Neural progenitor cell (in vitro differentiated cells): ENCODE data around the gene TRNT1. TPM values are rescaled to one million over a fixed set of nuclear protein-coding genes. Genes with fewer than 3 reads are reported as not detected.
A peak's percentile ranks its signal among the peaks of the same experiment; 100 is the strongest.

Experiments used
- DNase-seq: peaks from one replicate; pipeline ENCODE4 v3.0.0-alpha.2; 2016; ENCODE audit warnings: low spot score
- H2AFZ ChIP-seq: fragments of 200-600 bp; sonication (generic); replicated peaks from 2 replicates; pipeline ENCODE4 v1.6.1; 2016; ENCODE audit warnings: antibody characterized with exemption
- H3F3A ChIP-seq: fragments of 200-600 bp; sonication (generic); 2 replicates; pipeline ENCODE4 v1.6.1; 2016; ENCODE audit warnings: antibody characterized with exemption, low read depth
- H3K27ac ChIP-seq: fragments of 200-600 bp; sonication (generic); 2 replicates; pipeline ENCODE4 v1.5.1; 2016; ENCODE audit warnings: mild to moderate bottlenecking
- H3K27me3 ChIP-seq: fragments of 200-600 bp; sonication (generic); 2 replicates; pipeline ENCODE4 v1.6.1; 2016; ENCODE audit warnings: mild to moderate bottlenecking, moderate library complexity
- H3K36me3 ChIP-seq: fragments of 200-600 bp; sonication (generic); 2 replicates; pipeline ENCODE4 v1.5.1; 2016
- H3K4me1 ChIP-seq: fragments of 200-600 bp; sonication (generic); 2 replicates; pipeline ENCODE4 v1.6.1; 2016; ENCODE audit warnings: mixed run types
- H3K4me2 ChIP-seq: fragments of 200-600 bp; sonication (generic); 2 replicates; pipeline ENCODE4 v1.6.1; 2016
- H3K4me3 ChIP-seq: fragments of 200-600 bp; sonication (generic); 2 replicates; pipeline ENCODE4 v1.5.1; 2016
- H3K79me2 ChIP-seq: fragments of 200-600 bp; sonication (generic); 2 replicates; pipeline ENCODE4 v1.6.1; 2016; ENCODE audit warnings: low read depth
- H3K9ac ChIP-seq: fragments of 200-600 bp; sonication (generic); 2 replicates; pipeline ENCODE4 v1.6.1; 2016
- H3K9me3 ChIP-seq: fragments of 200-600 bp; sonication (generic); 2 replicates; pipeline ENCODE4 v1.5.1; 2016; ENCODE audit warnings: low read depth
- H4K20me1 ChIP-seq: fragments of 200-600 bp; sonication (generic); 2 replicates; pipeline ENCODE4 v1.6.1; 2016; ENCODE audit warnings: low read depth
- H3K27ac Mint-ChIP-seq: 3 replicates; pipeline ENCODE4 v1.8.0; 2021; ENCODE audit warnings: mixed read lengths
- H3K27me3 Mint-ChIP-seq: 2 replicates; pipeline ENCODE4 v1.8.0; 2022; ENCODE audit warnings: low read depth, mild to moderate bottlenecking, inconsistent platforms, moderate library complexity, mixed read lengths; ENCODE audit not compliant: insufficient read depth
- H3K36me3 Mint-ChIP-seq: 3 replicates; pipeline ENCODE4 v1.8.0; 2021; ENCODE audit warnings: mixed read lengths
- H3K4me1 Mint-ChIP-seq: 3 replicates; pipeline ENCODE4 v1.8.0; 2021; ENCODE audit warnings: mixed read lengths
- H3K4me3 Mint-ChIP-seq: 3 replicates; pipeline ENCODE4 v1.8.0; 2021; ENCODE audit warnings: mild to moderate bottlenecking, moderate library complexity, mixed read lengths
- H3K9me3 Mint-ChIP-seq: 3 replicates; pipeline ENCODE4 v1.8.0; 2020; ENCODE audit warnings: mixed read lengths
- CTCF ChIP-seq: fragments of 200-600 bp; sonication (generic); IDR thresholded peaks from 2 replicates; pipeline ENCODE4 v1.5.1; 2017; ENCODE audit warnings: antibody characterized with exemption, mild to moderate bottlenecking
- EZH2 ChIP-seq: fragments of 200-600 bp; sonication (generic); IDR thresholded peaks from 2 replicates; pipeline ENCODE4 v1.6.1; 2017; ENCODE audit warnings: antibody characterized with exemption, mild to moderate bottlenecking, moderate library complexity
- EZH2phosphoT487 ChIP-seq: fragments of 200-600 bp; sonication (generic); IDR thresholded peaks from 2 replicates; pipeline ENCODE4 v1.6.1; 2017; ENCODE audit warnings: antibody characterized with exemption
- total RNA-seq: library from RNA; depleted of rRNA; stranded (reverse); fragments of >200 nt; gene quantifications from 2 replicates; pipeline ENCODE4 v1.2.3, GENCODE V29; 2015; ENCODE audit warnings: low replicate concordance

The TRNT1 gene
- total RNA-seq, 1 donor from 2014 or later, result 38.8 TPM

GRCh38 chr3:3179407-3180094, 52.8 kb downstream of the TRNT1 start, which contains the start of gene CRBN:
Gene CRBN, minus strand, starts transcription at chr3:3179691. Its CDS starts 4 bp downstream, at chr3:3179687.
- Histone ChIP-seq H3K27ac (no peak within 1 kb of the TSS), H3F3A (no peaks in the 10 kb centered on the region), H3K4me3 (peak within 1 kb of the TSS; percentile 79), H3K79me2 (peaks cover 43% of the 10 kb centered on the region), H3K9me3 (no peaks in the 10 kb centered on the region), H3K36me3 (no peaks in the 10 kb centered on the region), H3K4me2 (peak within 1 kb of the TSS; percentile 87), H2AFZ (peak within 1 kb of the TSS; percentile 95), H4K20me1 (peaks cover 37% of the 10 kb centered on the region), H3K9ac (peak within 1 kb of the TSS; percentile 85), H3K27me3 (peaks cover 24% of the 10 kb centered on the region), H3K4me1 (peaks cover 11% of the 10 kb centered on the region)
- no peaks in the 10 kb centered on the region for H3K27me3 Mint-ChIP-seq
- H3K4me1 Mint-ChIP-seq, result peaks cover 14% of the 10 kb centered on the region
- no peaks in the 10 kb centered on the region for H3K9me3 Mint-ChIP-seq
- peak within 1 kb of the TSS; percentile 39 for H3K27ac Mint-ChIP-seq
- DNase-seq, result peak; percentile 93
- peaks cover 1% of the 10 kb centered on the region for H3K36me3 Mint-ChIP-seq
- peak within 1 kb of the TSS; percentile 94 for H3K4me3 Mint-ChIP-seq
- TF ChIP-seq CTCF, result peak; percentile 91
- TF ChIP-seq EZH2phosphoT487, result no peak
- TF ChIP-seq EZH2, result peak; percentile 29

GRCh38 chr3:3180456-3180855, 53.7 kb downstream of the TRNT1 start:
- Histone ChIP-seq H4K20me1 (peaks cover 33% of the 10 kb centered on the region), H3K9ac (no peak overlapping the region), H3F3A (no peaks in the 10 kb centered on the region), H3K27ac (no peak overlapping the region), H2AFZ (peak overlapping the region; percentile 47), H3K79me2 (peaks cover 40% of the 10 kb centered on the region), H3K9me3 (no peaks in the 10 kb centered on the region), H3K4me1 (peaks cover 11% of the 10 kb centered on the region), H3K4me2 (no peak overlapping the region), H3K36me3 (no peaks in the 10 kb centered on the region), H3K4me3 (no peak overlapping the region), H3K27me3 (peaks cover 33% of the 10 kb centered on the region)
- no peaks in the 10 kb centered on the region for H3K27me3 Mint-ChIP-seq
- TF ChIP-seq CTCF, result no peak
- TF ChIP-seq EZH2phosphoT487, result no peak
- no peak for TF ChIP-seq EZH2
- no peak for DNase-seq
- H3K4me1 Mint-ChIP-seq, result peaks cover 14% of the 10 kb centered on the region
- H3K9me3 Mint-ChIP-seq, result peaks cover 2% of the 10 kb centered on the region
- H3K4me3 Mint-ChIP-seq, result peak overlapping the region; percentile 16
- H3K36me3 Mint-ChIP-seq, result no peaks in the 10 kb centered on the region
- no peak overlapping the region for H3K27ac Mint-ChIP-seq

DNA sequence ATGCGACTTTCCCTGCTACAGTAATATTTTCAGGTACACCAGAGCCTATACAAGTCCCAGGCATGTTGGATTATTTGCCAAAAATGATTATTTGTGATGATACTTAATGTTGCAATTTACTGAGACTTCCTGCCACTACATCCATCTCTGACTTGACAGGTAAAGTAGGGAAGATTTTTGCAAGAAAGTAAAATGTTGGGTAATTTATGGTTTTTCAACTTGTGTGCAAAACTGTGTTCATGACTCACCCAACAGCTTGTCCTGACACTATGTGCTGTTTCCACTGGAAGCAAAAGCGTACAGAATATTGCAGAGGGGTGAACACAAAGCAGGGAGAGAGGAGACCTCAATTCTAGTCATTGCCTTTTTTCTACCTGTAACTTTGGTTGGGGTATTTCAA, 58.1 kb downstream of the TRNT1 start:
- no peaks in the 10 kb centered on the region for H3K27me3 Mint-ChIP-seq
- no peak for TF ChIP-seq EZH2
- no peak for TF ChIP-seq CTCF
- TF ChIP-seq EZH2phosphoT487, result no peak
- H3K4me3 Mint-ChIP-seq, result no peak overlapping the region
- Histone ChIP-seq H3K4me2 (no peak overlapping the region), H2AFZ (no peak overlapping the region), H4K20me1 (no peaks in the 10 kb centered on the region), H3K27me3 (peaks cover 44% of the 10 kb centered on the region), H3K9ac (no peak overlapping the region), H3F3A (no peaks in the 10 kb centered on the region), H3K36me3 (no peaks in the 10 kb centered on the region), H3K4me1 (no peaks in the 10 kb centered on the region), H3K9me3 (no peaks in the 10 kb centered on the region), H3K27ac (no peak overlapping the region), H3K79me2 (no peaks in the 10 kb centered on the region), H3K4me3 (no peak overlapping the region)
- peaks cover 18% of the 10 kb centered on the region for H3K9me3 Mint-ChIP-seq
- no peaks in the 10 kb centered on the region for H3K4me1 Mint-ChIP-seq
- no peak for DNase-seq
- no peaks in the 10 kb centered on the region for H3K36me3 Mint-ChIP-seq
- no peak overlapping the region for H3K27ac Mint-ChIP-seq
